22Rv1 (cell line): Measurements from ENCODE around the gene POLR2L.

ENCODE experiments used
- H3K27ac ChIP-seq: fragments of 450-650 bp; 2 replicates; pipeline ENCODE4 v1.5.1; 2017
- ZFX ChIP-seq: fragments of 450-650 bp; IDR thresholded peaks from 2 replicates; pipeline ENCODE4 v1.6.1; 2017; ENCODE audit warnings: antibody characterized with exemption, borderline replicate concordance
- TF ChIP-seq, protein P1 (sequence below): fragments of 450-650 bp; IDR thresholded peaks from 2 replicates; pipeline ENCODE4 v1.5.1; 2017; ENCODE audit warnings: mild to moderate bottlenecking

Gene POLR2L

GRCh38 chr11:799641-800316, 42.5 kb downstream of the POLR2L start:
- H3K27ac ChIP-seq, result 0 out of 2 replicates have a peak overlapping the region, but pooled peaks have one; percentile 82

GRCh38 chr11:798093-798713, 44.1 kb downstream of the POLR2L start, which contains the start of gene SLC25A22:
Gene SLC25A22, minus strand, starts transcription at chr11:798281. Its CDS starts 3,275 bp downstream, at chr11:795006.
- TF ChIP-seq, protein P1, sequence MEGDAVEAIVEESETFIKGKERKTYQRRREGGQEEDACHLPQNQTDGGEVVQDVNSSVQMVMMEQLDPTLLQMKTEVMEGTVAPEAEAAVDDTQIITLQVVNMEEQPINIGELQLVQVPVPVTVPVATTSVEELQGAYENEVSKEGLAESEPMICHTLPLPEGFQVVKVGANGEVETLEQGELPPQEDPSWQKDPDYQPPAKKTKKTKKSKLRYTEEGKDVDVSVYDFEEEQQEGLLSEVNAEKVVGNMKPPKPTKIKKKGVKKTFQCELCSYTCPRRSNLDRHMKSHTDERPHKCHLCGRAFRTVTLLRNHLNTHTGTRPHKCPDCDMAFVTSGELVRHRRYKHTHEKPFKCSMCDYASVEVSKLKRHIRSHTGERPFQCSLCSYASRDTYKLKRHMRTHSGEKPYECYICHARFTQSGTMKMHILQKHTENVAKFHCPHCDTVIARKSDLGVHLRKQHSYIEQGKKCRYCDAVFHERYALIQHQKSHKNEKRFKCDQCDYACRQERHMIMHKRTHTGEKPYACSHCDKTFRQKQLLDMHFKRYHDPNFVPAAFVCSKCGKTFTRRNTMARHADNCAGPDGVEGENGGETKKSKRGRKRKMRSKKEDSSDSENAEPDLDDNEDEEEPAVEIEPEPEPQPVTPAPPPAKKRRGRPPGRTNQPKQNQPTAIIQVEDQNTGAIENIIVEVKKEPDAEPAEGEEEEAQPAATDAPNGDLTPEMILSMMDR, result peak; percentile 94
- TF ChIP-seq ZFX, result no peak
- H3K27ac ChIP-seq, result peak within 1 kb of the TSS; percentile 82

More at GRCh38 chr11:799641-800316, 42.5 kb downstream of the POLR2L start:
- TF ChIP-seq, protein P1, result no peak
- no peak for TF ChIP-seq ZFX

- TF ChIP-seq ZFX, result no peak
- TF ChIP-seq, protein P1, result no peak
- peak overlapping the region; percentile 82 for H3K27ac ChIP-seq
Measured at GRCh38 chr11:797296-798092, 44.8 kb downstream of the POLR2L start.

- TF ChIP-seq, protein P1, result no peak
- TF ChIP-seq ZFX, result no peak
- peak overlapping the region; percentile 82 for H3K27ac ChIP-seq
Measured at GRCh38 chr11:796565-797295, 45.6 kb downstream of the POLR2L start.

DNA sequence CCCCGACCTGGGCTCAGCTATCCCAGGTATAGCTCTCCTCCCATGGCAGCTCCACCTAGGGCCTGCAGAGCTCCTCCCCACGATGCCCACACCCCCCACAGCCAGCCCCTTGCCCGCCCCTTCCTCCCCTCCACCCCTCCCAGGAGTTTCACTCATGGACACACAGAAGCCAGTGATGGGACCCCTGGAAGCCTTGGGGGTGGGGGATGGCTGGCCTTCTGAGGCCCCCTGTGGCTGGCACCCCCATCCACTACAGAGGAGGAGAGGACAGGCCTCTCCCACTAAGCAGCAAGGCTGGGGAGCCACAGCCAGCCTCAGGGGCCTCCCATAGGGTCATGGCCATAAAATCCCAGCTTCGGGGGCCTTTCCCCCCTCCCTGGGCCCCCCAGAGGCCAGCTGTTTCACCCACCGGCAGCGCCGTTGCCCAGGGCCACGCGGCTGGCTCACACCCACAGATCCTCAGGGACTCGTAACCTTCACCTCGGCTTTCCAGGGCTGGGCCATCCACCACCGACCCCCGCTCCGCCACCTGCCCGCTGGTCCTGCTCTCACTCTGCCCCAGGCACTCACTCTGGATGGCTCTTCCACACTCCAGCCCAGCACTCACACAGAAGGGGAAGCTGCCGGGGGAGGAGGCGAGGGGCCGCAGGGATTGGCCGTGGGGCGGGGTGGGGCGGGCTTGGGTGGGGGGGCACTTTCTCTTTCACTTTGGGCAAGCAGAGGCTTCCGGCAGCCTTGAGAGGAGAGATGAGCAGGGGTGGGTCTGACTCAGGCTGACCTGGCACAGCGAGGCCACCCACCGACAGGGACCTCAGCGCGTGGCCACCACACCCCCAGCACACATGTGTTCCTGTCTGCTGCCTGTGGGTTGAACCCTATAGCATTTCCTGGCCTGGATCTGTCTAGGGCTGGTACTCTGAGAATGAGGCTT, 46.4 kb downstream of the POLR2L start:
- peak overlapping the region; percentile 82 for H3K27ac ChIP-seq

More for the DNA sequence above, 46.4 kb downstream of the POLR2L start:
- TF ChIP-seq ZFX, result no peak
- TF ChIP-seq, protein P1, result no peak
